Ovary (tissue), 3 donors: ENCODE results near the gene CMPK2.

Experiments used
- CTCF ChIP-seq, 3 donors: fragments of 450-650 bp in 2 of 3; fragments of 200-600 bp in 1 of 3; IDR thresholded peaks; one replicate each; pipeline versions ENCODE4 v1.5.1 to v1.8.0; 2016 to 2022; ENCODE audit warnings: antibody characterized with exemption in 3 of 3, mild to moderate bottlenecking in 1 of 3
- EP300 ChIP-seq: sonication (generic); formaldehyde crosslinking; IDR thresholded peaks from one replicate; pipeline ENCODE4 v1.6.1; 2017; ENCODE audit warnings: antibody characterized with exemption
- POLR2A ChIP-seq: fragments of 450-650 bp; IDR thresholded peaks from one replicate; pipeline ENCODE4 v1.6.1; 2017; ENCODE audit warnings: antibody characterized with exemption, mild to moderate bottlenecking, moderate library complexity
- donor health status: DM: no; HTN: no; CAD: no.

- TF ChIP-seq POLR2A (no peak), CTCF (IDR thresholded peaks at IDR 0.05) (no peak), EP300 (no peak)
Observed at GRCh38 chr2:6864923-6865345, 773 bp downstream of the CMPK2 start.
